Measurements from ENCODE around the gene ATPAF2.

The ATPAF2 gene

DNA sequence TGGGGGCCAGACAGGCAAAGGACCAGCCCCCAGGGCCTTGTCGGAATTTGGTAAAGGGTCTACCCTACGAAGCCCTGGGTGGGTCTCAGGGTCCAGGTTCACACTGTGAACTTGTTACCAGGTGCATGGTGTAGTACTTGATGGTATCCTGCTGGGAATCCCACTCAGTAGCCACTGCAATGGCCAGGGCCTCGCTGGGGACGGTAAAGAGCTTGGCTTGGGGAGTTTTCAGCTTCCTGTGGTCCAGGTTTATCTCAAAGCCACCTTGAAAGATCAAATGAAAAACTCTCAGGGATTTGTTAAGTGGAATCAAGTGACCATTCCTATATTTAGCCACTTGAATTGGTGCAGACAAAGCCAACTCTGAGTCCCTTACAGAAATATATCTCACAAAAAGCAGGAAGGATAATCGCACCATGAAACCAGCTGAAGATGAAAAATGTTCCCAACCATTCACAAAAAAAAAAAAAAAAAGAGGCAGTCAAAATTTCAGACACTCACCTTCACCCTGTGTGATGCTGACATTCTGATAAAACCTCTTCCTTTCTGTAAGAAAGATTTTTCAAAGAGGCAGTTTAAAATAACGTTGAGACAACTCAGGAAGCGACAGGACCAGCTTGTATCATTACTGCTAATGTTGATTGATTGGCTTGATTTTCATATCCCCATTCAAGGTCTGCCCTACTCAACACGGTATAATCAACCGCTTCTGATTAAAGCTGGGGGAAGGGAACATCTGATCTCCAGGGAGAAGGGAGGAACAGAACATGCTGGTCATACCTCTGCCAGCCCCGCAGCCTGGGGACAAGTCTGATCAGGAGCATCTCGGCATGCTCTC lies 10.6 kb downstream of the ATPAF2 start:
- no peaks in the 10 kb centered on the region for H3K27me3 ChIP-seq (ENCODE audit: control insufficient read depth in 1 of 2, insufficient read depth in 2 of 2, low read length in 2 of 2)
- no peaks in the 10 kb centered on the region for H3K9me3 ChIP-seq (ENCODE audit: control insufficient read depth in 1 of 2, low read length in 2 of 2)
- H3K9ac ChIP-seq (ENCODE audit: low read depth in 1 of 2, low read length in 2 of 2) = no peak overlapping the region
- H3K27ac ChIP-seq (ENCODE audit: low read depth, low read length) = no peak overlapping the region
- no peak overlapping the region for H3K4me3 ChIP-seq (ENCODE audit: low read depth in 1 of 2, low read length in 2 of 2)
- peaks cover 0 to 2% of the 10 kb centered on the region in 2 donors for H3K4me1 ChIP-seq (ENCODE audit: control insufficient read depth in 1 of 2, insufficient read depth in 2 of 2, low read length in 2 of 2)
- H3K36me3 ChIP-seq (ENCODE audit: control insufficient read depth in 1 of 2, insufficient read depth in 2 of 2, low read length in 2 of 2) = peaks cover 6 to 37% of the 10 kb centered on the region in 2 donors

DNA sequence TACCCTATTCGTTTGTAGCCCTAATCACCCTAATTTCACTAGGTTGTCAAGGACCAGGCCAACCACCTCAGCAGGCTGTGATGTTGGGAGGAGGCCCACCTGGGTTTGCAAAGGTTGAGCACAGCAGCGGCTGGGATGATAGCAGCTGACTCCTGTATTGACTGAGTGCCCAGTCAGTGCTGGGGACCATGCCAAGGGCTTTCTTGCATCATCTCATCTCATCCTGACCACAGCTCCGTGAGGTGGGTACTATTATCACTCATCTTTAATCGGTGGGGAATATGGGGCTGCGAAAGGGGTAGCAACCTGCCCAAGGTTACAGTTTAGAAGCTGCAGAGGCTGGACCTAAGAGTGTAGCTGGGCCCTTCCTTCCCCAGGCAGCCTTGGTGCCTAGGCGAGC lies 11.7 kb downstream of the ATPAF2 start:
- Histone ChIP-seq H3K36me3 (ENCODE audit: control insufficient read depth in 1 of 2, insufficient read depth in 2 of 2, low read length in 2 of 2) (peaks cover 6 to 37% of the 10 kb centered on the region in 2 donors), H3K4me1 (ENCODE audit: control insufficient read depth in 1 of 2, insufficient read depth in 2 of 2, low read length in 2 of 2) (no peaks in the 10 kb centered on the region), H3K27me3 (ENCODE audit: control insufficient read depth in 1 of 2, insufficient read depth in 2 of 2, low read length in 2 of 2) (no peaks in the 10 kb centered on the region), H3K9me3 (ENCODE audit: control insufficient read depth in 1 of 2, low read length in 2 of 2) (no peaks in the 10 kb centered on the region), H3K9ac (ENCODE audit: low read depth in 1 of 2, low read length in 2 of 2) (no peak overlapping the region), H3K27ac (ENCODE audit: low read depth, low read length) (no peak overlapping the region), H3K4me3 (ENCODE audit: low read depth in 1 of 2, low read length in 2 of 2) (no peak overlapping the region)

DNA sequence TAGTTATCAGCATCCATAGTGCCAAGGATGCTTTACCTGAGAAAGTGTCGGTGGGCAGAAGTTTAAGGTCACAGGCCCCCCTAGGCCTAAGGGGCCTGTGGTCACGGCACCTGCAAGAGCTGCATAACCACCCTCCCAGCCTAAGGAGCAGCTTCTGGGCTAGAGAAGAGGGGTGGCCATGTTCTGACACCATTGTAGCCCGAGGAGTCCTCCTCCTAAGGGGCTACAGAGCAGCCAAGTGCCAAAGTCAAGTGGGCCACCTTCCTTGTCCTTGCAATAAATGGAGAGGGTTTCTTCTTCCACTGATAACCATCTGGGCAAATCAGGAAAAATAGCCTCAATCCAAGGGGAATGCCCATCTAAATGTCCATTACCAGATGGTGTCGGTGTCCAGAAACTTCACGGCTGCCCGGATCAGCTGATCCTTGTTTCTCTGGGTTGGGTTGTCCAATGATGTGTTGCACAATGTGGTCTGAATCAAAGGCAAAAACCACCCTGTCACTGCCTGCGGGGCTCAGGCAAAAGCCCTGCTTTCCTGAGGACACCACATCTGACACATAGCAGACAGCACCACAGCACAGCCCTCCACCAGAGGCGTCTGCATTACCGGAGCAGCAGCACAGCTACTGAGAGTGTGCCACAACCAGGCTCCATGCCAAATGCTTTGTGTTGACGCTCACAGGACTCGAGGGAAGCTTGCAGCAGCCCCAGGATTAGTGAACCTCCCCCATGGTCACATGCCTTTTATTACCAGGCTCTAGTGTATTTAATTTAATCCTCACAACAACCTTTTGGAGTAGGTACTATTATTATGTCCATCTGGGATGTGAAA lies 12.8 kb downstream of the ATPAF2 start:
- Histone ChIP-seq H3K4me3 (ENCODE audit: low read depth in 1 of 2, low read length in 2 of 2) (no peak overlapping the region), H3K4me1 (ENCODE audit: control insufficient read depth in 1 of 2, insufficient read depth in 2 of 2, low read length in 2 of 2) (no peaks in the 10 kb centered on the region), H3K9ac (ENCODE audit: low read depth in 1 of 2, low read length in 2 of 2) (no peak overlapping the region), H3K27ac (ENCODE audit: low read depth, low read length) (no peak overlapping the region), H3K27me3 (ENCODE audit: control insufficient read depth in 1 of 2, insufficient read depth in 2 of 2, low read length in 2 of 2) (no peaks in the 10 kb centered on the region), H3K9me3 (ENCODE audit: control insufficient read depth in 1 of 2, low read length in 2 of 2) (no peaks in the 10 kb centered on the region), H3K36me3 (ENCODE audit: control insufficient read depth in 1 of 2, insufficient read depth in 2 of 2, low read length in 2 of 2) (peaks cover 14 to 47% of the 10 kb centered on the region in 2 donors)

DNA sequence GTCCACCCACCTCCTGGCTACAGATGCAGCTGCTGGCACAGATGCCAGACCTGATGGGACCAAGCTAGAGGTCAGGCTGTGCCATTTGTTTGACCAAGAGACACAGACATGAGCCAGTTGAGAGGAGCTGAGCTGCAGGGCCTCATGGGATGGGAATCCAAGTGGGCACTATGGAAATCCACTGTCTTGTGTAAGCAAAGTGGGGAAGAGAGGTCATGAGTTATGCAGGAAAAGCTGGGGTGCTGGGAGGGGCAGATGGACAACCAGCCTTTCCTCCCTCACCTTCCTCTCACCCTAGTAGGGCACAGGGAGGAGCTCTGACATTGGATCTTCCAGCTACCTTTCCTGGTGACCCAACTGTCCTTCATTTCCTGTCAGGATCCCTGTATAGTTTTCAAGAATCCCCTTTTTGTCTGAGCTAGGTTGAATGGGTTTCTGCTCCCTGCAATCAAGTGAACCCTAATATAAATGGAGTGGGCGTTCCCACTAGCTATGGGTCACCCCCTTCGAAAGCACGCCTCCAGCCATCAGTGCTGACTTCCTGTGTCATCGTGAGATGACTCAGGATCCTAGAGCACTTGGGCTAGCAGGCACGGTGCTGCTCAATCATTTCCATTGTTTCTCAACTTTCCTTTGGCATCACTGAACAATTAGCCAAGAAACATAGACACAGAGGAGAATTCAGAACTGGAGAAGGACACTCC lies 13.6 kb downstream of the ATPAF2 start:
- H3K27ac ChIP-seq (ENCODE audit: low read depth, low read length) = no peak overlapping the region
- H3K27me3 ChIP-seq (ENCODE audit: control insufficient read depth in 1 of 2, insufficient read depth in 2 of 2, low read length in 2 of 2) = no peaks in the 10 kb centered on the region
- H3K9ac ChIP-seq (ENCODE audit: low read depth in 1 of 2, low read length in 2 of 2) = no peak overlapping the region
- peaks cover 15 to 48% of the 10 kb centered on the region in 2 donors for H3K36me3 ChIP-seq (ENCODE audit: control insufficient read depth in 1 of 2, insufficient read depth in 2 of 2, low read length in 2 of 2)
- H3K9me3 ChIP-seq (ENCODE audit: control insufficient read depth in 1 of 2, low read length in 2 of 2) = no peaks in the 10 kb centered on the region
- no peaks in the 10 kb centered on the region for H3K4me1 ChIP-seq (ENCODE audit: control insufficient read depth in 1 of 2, insufficient read depth in 2 of 2, low read length in 2 of 2)
- no peak overlapping the region for H3K4me3 ChIP-seq (ENCODE audit: low read depth in 1 of 2, low read length in 2 of 2)

DNA sequence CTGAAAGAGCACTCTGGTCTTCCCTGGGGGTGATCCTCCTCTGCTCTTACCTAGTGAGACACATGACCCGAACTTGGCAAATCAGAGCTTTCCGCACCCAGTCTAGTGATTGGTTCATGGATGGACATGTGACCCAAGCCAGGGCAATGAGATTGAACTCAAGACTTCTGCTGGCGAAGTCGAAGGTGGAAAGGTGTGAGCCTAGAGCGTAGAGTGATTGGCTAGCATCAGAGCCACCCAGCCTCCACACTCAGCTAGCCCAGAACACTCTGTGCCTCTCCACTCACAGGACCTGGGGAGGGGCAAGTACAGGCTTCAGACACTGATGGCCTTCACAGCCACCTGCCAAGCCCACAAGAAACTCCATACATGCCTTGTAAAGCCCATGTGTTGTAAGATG lies 17.6 kb downstream of the ATPAF2 start:
- Histone ChIP-seq H3K4me3 (ENCODE audit: low read depth in 1 of 2, low read length in 2 of 2) (no peak overlapping the region), H3K4me1 (ENCODE audit: control insufficient read depth in 1 of 2, insufficient read depth in 2 of 2, low read length in 2 of 2) (no peaks in the 10 kb centered on the region), H3K27ac (ENCODE audit: low read depth, low read length) (no peak overlapping the region), H3K9ac (ENCODE audit: low read depth in 1 of 2, low read length in 2 of 2) (no peak overlapping the region), H3K9me3 (ENCODE audit: control insufficient read depth in 1 of 2, low read length in 2 of 2) (no peaks in the 10 kb centered on the region), H3K36me3 (ENCODE audit: control insufficient read depth in 1 of 2, insufficient read depth in 2 of 2, low read length in 2 of 2) (peaks cover 20 to 55% of the 10 kb centered on the region in 2 donors), H3K27me3 (ENCODE audit: control insufficient read depth in 1 of 2, insufficient read depth in 2 of 2, low read length in 2 of 2) (no peaks in the 10 kb centered on the region)

DNA sequence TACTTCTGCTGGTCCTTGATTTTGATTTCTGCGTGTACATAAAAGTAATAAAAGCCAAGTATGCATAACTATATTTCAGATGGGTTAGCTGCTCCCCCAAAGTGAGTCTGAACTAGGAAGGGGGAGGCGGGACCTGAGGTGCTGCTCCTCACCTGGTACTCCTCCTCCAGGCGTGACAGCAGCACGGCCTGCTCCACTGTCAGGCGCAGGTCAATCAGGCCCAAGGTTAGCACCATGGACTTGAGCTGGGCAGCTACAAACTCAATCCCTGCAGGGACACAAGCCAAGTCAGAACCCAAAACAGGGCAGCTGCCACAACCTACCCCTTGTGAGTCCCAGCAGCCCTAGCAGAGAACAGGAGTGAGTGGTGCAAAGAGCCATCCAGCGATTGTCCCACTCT lies 18.0 kb downstream of the ATPAF2 start:
- Histone ChIP-seq H3K4me1 (ENCODE audit: control insufficient read depth in 1 of 2, insufficient read depth in 2 of 2, low read length in 2 of 2) (no peaks in the 10 kb centered on the region), H3K4me3 (ENCODE audit: low read depth in 1 of 2, low read length in 2 of 2) (no peak overlapping the region), H3K36me3 (ENCODE audit: control insufficient read depth in 1 of 2, insufficient read depth in 2 of 2, low read length in 2 of 2) (peaks cover 16 to 52% of the 10 kb centered on the region in 2 donors), H3K27ac (ENCODE audit: low read depth, low read length) (no peak overlapping the region), H3K9me3 (ENCODE audit: control insufficient read depth in 1 of 2, low read length in 2 of 2) (no peaks in the 10 kb centered on the region), H3K9ac (ENCODE audit: low read depth in 1 of 2, low read length in 2 of 2) (no peak overlapping the region), H3K27me3 (ENCODE audit: control insufficient read depth in 1 of 2, insufficient read depth in 2 of 2, low read length in 2 of 2) (no peaks in the 10 kb centered on the region)

DNA sequence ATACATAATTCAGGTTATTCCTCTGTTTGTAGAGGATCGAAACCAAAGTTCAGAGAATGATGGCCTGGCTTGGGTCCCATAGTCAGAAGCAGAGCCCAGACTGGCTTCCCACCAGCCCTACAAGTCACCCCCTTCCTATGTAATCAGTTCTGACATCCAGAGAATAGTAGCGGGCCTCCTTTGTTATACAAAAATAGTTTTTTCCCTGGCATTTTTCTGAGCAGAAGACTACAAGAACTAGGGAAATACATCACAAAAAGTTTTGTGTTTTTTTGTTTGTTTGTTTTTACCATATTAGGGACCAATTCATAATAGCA lies 19.2 kb downstream of the ATPAF2 start:
- Histone ChIP-seq H3K36me3 (ENCODE audit: control insufficient read depth in 1 of 2, insufficient read depth in 2 of 2, low read length in 2 of 2) (peaks cover 15 to 53% of the 10 kb centered on the region in 2 donors), H3K27me3 (ENCODE audit: control insufficient read depth in 1 of 2, insufficient read depth in 2 of 2, low read length in 2 of 2) (no peaks in the 10 kb centered on the region), H3K27ac (ENCODE audit: low read depth, low read length) (no peak overlapping the region), H3K9ac (ENCODE audit: low read depth in 1 of 2, low read length in 2 of 2) (no peak overlapping the region), H3K4me1 (ENCODE audit: control insufficient read depth in 1 of 2, insufficient read depth in 2 of 2, low read length in 2 of 2) (no peaks in the 10 kb centered on the region), H3K4me3 (ENCODE audit: low read depth in 1 of 2, low read length in 2 of 2) (no peak overlapping the region), H3K9me3 (ENCODE audit: control insufficient read depth in 1 of 2, low read length in 2 of 2) (no peaks in the 10 kb centered on the region)

DNA sequence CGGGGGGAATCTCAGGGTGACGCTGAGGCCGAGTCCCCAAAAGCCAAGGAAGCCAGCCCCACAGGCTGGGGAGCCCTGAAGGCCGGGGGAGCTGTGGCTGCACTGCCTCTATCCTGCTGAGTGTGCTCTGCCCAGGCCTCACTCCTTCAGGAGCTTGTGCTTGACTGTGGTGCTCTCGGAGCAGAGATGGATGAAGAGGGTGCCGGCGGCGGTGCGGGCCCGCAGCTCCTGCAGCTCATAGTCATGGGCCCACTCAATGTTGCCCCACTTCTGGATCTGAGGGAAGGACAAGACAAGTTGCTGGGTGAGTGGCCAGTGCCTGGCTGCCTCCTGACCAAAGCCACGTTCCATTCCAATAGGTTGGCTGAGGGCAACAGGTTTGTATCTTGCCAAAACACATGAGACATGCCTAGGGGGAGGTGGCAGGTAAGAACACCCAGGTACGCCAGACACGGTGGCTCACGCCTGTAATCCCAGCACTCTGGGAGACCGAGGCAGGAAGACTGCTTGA lies 20.5 kb downstream of the ATPAF2 start:
- H3K4me1 ChIP-seq (ENCODE audit: control insufficient read depth in 1 of 2, insufficient read depth in 2 of 2, low read length in 2 of 2) = no peaks in the 10 kb centered on the region
- H3K27ac ChIP-seq (ENCODE audit: low read depth, low read length) = no peak overlapping the region
- H3K9me3 ChIP-seq (ENCODE audit: control insufficient read depth in 1 of 2, low read length in 2 of 2) = no peaks in the 10 kb centered on the region
- H3K4me3 ChIP-seq (ENCODE audit: low read depth in 1 of 2, low read length in 2 of 2) = no peak overlapping the region
- peaks cover 15 to 48% of the 10 kb centered on the region in 2 donors for H3K36me3 ChIP-seq (ENCODE audit: control insufficient read depth in 1 of 2, insufficient read depth in 2 of 2, low read length in 2 of 2)
- no peaks in the 10 kb centered on the region for H3K27me3 ChIP-seq (ENCODE audit: control insufficient read depth in 1 of 2, insufficient read depth in 2 of 2, low read length in 2 of 2)
- no peak overlapping the region for H3K9ac ChIP-seq (ENCODE audit: low read depth in 1 of 2, low read length in 2 of 2)

DNA sequence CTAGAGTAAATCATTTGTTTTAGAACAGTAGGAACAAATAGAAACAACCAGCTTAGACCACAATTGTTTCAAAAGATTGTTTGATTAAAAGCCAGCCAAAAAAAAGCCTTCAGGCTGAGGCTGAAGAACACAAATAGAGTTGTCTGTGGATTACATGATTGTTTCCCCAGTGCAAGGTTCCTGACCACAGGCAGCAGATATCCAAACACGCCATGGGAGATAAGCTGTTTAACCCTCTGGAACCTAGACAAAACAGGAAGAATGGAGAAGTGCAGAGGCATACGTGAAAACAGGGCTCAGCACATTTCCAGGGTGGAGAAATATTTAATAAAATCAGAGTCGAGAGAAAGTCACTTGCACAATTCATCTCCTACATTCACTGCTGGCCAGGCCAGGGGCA lies 21.0 kb downstream of the ATPAF2 start:
- no peak overlapping the region for H3K4me3 ChIP-seq (ENCODE audit: low read depth in 1 of 2, low read length in 2 of 2)
- no peaks in the 10 kb centered on the region for H3K9me3 ChIP-seq (ENCODE audit: control insufficient read depth in 1 of 2, low read length in 2 of 2)
- no peaks in the 10 kb centered on the region for H3K4me1 ChIP-seq (ENCODE audit: control insufficient read depth in 1 of 2, insufficient read depth in 2 of 2, low read length in 2 of 2)
- no peak overlapping the region for H3K9ac ChIP-seq (ENCODE audit: low read depth in 1 of 2, low read length in 2 of 2)
- H3K36me3 ChIP-seq (ENCODE audit: control insufficient read depth in 1 of 2, insufficient read depth in 2 of 2, low read length in 2 of 2) = peaks cover 15 to 48% of the 10 kb centered on the region in 2 donors
- no peak overlapping the region for H3K27ac ChIP-seq (ENCODE audit: low read depth, low read length)
- H3K27me3 ChIP-seq (ENCODE audit: control insufficient read depth in 1 of 2, insufficient read depth in 2 of 2, low read length in 2 of 2) = no peaks in the 10 kb centered on the region

DNA sequence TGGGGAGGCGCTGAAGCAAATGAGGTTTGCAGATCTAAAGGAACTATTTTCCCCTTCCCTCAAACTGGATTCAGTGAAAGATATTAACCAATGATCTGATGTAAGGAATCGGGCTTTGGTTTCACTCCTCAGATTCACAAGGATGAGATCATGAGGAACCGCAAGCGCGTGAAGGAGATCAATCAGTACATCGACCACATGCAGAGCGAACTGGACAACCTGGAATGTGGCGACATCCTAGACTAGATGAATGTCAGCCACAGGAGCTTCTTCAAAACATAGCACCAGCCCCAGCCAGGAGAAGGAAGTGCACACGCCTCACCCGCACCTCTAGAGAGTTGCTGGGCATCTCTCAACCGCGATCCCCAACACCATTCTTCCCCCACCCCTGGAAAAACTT lies 22.5 kb downstream of the ATPAF2 start:
- peaks cover 10 to 44% of the 10 kb centered on the region in 2 donors for H3K36me3 ChIP-seq (ENCODE audit: control insufficient read depth in 1 of 2, insufficient read depth in 2 of 2, low read length in 2 of 2)
- no peak overlapping the region for H3K27ac ChIP-seq (ENCODE audit: low read depth, low read length)
- no peak overlapping the region for H3K9ac ChIP-seq (ENCODE audit: low read depth in 1 of 2, low read length in 2 of 2)
- H3K27me3 ChIP-seq (ENCODE audit: control insufficient read depth in 1 of 2, insufficient read depth in 2 of 2, low read length in 2 of 2) = no peaks in the 10 kb centered on the region
- H3K4me3 ChIP-seq (ENCODE audit: low read depth in 1 of 2, low read length in 2 of 2) = no peak overlapping the region
- no peaks in the 10 kb centered on the region for H3K9me3 ChIP-seq (ENCODE audit: control insufficient read depth in 1 of 2, low read length in 2 of 2)
- no peaks in the 10 kb centered on the region for H3K4me1 ChIP-seq (ENCODE audit: control insufficient read depth in 1 of 2, insufficient read depth in 2 of 2, low read length in 2 of 2)
